Epidermal melanocyte (primary cell): Measurements from ENCODE around the gene GLYATL1.

ENCODE experiments used
- DNase-seq: peaks from one replicate; pipeline ENCODE4 v3.0.0; 2011; ENCODE audit warnings: low spot score; ENCODE audit not compliant: insufficient read length

The GLYATL1 gene

GRCh38 chr11:58939277-58939676, at the start of gene GLYATL1:
Gene GLYATL1 (plus strand): TSS chr11:58939488. CDS start chr11:58947088, 7,600 bp downstream.
- no peak for DNase-seq

DNA sequence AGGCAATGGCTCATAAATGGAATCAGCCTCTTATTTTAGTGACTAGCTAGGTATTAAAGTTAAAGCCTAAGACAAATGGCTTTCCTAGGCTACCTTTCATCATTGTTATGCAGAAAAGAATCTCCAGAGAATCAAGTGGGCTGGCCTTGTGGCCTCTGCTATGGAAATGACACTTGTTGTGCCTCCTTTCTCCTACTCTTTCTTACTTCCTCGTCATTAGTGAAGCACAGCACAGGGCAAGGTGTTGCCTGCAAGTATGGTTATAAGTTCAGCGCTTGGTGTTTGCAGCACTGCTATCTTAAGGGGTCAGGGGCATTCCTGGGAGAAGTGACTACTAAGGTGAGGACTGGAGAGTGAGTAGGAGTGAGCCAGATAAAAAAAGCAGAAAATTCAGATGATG, 45.4 kb upstream of the GLYATL1 start:
- no peak for DNase-seq

- DNase-seq = no peak
Measured at GRCh38 chr11:58898106-58898505, 41.2 kb upstream of the GLYATL1 start.

GRCh38 chr11:58900479-58901420, 38.5 kb upstream of the GLYATL1 start:
- DNase-seq = no peak

- no peak for DNase-seq
Measured at GRCh38 chr11:58902881-58903280, 36.4 kb upstream of the GLYATL1 start.

DNA sequence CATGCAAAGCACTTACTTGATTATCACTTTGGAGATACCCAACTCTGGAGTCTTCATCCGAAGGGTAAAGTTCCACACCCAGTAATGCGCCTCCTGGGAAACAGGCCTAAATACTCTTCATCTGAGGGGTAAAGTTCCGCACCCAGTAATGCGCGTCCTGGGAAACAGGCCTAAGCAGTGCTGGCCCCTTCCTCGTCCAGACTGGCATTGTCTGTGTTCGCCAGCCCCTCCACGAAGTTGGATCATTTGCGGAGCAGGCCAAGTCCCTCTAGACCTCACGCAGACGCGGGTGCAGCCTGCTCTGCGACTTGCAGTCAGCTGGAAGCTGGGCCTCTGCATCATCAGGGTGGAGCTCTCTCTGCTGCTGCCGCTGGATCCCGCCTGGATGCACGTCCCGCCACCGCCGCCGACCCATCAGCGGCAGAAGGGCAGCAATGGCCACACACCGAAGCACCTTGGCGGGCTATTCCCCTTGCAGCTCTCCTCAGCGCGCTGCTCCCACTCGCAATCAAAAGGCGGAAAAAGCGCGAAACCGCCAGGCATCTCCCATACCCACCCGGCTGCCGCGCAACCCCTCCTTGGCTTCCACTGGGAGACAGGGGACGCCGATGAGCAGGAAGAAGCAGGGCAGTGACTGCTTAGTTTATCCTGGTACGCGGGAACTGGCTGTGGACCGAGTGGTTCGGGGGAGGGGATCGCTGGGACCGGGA, 34.1 kb upstream of the GLYATL1 start:
- DNase-seq = peak; percentile 31

GRCh38 chr11:58905721-58906547, 33.4 kb upstream of the GLYATL1 start:
- peak; percentile 83 for DNase-seq

DNA sequence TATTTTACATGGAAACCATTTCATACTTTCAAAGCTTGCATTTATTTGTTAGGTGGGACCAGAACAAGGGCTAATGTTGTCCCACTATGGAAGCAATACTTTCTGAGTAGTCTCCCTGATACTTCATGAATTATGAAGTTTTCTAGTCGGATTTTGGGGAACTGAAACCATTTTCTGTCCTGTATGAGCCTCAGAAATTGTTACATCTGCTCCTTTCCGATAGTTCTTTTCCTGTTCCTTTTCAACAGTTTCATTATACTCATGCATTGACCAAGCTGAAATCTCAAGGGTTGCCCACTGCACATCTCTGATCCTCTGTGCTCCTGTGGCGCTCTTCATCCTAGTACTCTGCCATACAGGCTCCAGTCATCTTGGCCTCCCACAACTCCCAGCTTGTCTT, 31.5 kb upstream of the GLYATL1 start:
- no peak for DNase-seq

DNA sequence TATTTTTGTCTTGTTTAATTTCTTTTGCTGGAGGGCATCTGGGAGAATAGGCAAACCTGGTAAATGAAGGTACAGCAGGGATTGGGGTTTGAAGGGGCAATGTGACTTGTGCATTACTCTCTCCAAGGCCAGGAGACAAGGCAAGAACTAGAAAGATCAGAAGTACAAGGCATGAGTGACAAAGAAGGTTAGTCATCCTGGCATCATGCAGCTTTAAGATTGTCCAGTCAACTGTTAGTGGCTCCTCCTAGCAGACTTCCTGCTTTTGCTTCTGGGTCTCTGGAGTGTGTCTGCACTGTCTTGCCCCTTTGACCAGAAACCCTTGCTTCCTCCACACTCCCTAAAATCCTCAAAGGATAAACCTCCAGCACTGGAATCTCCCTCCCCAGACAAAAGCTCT, 27.2 kb upstream of the GLYATL1 start:
- DNase-seq = no peak

DNA sequence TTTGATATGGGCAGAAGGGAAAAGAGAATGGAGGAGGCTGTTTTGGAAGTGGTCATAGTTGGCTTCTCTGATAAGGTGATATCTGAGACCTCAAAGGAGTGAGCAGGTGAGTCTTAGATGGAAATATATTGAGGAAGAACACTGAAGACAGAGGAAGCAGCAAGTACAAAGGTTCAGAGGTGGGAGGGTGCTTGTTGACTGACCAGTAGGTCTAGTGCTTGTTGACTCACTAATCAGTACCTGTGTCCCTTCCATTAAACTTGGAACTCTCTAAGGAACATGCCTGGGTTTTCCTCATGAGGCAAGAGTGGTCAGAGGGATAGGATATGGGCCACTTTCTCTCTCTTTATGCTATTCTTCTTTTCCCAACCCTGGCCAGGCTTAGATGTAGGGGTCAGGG, 25.6 kb upstream of the GLYATL1 start:
- DNase-seq = no peak

- no peak for DNase-seq
Measured at GRCh38 chr11:58914821-58915543, 24.3 kb upstream of the GLYATL1 start.

DNA sequence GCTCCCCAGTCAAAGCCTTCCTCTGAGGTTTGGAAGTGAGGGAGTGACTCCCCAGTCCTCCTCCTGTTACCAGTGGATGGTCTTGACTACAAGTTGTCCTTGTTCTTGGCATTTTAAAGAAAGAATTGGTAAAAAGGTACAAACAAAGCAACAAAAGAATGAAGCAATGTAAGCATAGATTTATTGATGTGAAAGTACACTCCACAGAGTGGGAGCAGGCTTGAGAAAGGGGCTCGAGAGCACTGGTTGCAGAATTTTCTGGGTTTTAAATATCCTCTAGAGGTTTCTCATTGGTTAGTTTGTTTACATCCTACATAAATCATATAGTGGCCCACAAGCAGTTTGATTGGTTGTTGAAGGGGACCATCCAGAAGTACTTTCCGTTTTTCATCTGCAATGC, 22.7 kb upstream of the GLYATL1 start:
- DNase-seq = no peak

DNA sequence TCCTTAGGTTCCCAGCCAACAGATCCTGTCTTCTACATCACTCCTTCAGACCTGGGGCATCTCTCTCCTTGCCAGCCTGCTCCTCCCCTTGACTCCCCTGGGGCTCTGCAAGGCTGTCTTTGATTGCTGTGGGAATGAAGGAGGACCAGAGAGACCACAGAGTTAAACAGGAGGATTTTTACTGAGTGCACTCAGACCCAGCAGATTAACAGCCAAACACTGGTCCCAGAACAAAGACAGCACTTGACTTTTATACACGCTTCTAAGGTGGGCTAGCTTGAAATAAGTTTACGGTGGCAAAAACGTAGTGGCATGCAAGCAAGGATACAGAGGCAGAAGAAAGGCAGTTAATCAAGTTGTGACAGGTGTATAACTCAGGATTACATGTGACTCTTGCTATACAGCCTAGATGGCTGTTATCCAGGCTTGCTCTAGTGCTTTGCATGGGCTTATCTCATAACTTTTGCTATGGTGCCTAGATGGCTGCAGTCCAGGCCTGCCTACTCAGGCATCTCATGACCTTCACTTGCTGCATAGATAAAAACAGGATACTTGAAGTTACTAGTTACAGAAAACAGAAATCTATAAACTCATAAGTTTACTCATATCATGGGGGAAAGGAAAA, 22.0 kb upstream of the GLYATL1 start:
- no peak for DNase-seq

DNA sequence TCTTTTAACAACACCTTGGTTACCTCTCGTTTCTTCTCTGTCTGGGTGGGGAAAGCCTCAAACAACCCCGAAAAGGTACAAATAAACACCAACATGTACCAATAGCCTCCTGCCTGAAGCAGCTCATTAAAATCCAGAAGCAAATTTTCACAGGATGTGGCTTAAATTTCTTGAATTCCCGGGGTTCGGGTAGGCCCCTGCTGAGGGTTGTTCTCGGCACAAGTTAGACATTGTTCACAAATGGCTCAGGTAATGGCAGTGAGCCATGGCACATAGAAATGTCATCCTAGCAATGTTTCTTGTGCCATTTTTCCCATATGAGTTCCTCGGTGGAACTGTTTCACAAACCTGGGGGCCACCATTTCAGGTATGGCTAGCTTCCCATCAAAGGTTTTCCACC, 19.7 kb upstream of the GLYATL1 start:
- DNase-seq = no peak

DNA sequence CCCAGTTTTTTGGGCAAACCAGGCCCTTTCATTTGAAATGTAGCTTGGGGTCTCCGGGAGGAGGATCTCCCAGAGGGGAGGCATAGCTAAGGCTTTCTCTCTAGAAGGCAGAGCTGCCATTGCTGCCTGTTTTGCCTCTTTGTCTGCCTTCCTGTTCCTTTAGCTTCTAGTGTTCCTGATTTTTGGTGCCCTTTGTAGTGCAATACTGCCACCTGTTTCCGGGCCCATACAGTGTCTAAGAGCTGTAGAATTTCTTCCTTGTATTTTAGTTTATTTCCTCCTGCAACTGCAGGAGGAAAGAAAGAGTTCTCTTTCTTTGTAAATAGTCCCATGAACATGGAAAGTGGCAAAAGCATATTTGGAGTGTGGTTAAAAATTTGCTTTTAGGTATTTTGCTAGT, 19.3 kb upstream of the GLYATL1 start:
- no peak for DNase-seq

DNA sequence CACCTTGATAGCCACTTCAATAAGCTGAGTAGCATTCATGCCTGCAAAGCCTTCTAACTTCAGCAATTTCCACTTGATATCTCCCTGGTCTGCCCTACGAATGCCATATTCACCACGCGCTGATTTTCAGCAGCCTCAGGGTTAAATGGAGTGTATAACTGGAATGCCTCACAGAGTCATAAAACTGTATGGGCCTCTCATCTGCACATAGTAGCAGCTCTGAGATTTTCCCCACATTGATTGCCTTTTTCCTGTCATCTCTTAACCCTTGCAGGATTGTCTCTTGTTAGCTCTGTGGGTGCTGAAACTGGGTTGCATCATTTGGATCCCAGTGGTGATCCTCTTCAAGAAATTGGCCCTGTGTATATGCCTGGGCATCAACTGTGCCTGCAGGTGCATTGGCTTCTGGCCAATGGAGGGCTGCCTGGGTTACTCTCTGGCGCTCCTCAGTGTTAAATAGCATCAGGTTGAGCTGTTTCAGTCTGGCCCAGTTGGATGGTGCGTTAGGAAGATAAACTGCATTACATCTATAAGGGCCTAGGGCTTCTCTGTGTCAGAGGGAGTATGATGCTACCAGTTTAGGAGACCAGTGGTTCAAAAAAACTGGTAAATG, 17.4 kb upstream of the GLYATL1 start:
- no peak for DNase-seq

DNA sequence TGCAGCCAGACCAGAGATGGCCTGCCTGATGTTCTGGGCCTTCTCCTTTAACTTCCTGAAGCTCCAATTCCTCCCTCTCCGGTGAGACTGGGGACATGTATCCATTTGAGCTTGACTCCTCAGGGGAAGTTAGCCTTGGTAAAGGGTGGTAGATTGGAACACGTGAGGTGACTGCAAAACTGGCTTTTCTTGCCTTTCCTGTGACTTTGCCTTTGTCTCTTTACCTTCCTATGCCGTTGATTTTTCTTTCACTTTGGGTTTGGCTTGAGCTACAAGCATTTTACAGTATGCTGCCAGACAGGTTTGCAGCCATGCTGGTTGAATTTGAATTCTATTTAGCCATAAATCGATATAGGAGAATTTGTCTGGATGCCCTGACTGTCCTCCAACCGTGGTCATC, 16.8 kb upstream of the GLYATL1 start:
- DNase-seq = no peak

DNA sequence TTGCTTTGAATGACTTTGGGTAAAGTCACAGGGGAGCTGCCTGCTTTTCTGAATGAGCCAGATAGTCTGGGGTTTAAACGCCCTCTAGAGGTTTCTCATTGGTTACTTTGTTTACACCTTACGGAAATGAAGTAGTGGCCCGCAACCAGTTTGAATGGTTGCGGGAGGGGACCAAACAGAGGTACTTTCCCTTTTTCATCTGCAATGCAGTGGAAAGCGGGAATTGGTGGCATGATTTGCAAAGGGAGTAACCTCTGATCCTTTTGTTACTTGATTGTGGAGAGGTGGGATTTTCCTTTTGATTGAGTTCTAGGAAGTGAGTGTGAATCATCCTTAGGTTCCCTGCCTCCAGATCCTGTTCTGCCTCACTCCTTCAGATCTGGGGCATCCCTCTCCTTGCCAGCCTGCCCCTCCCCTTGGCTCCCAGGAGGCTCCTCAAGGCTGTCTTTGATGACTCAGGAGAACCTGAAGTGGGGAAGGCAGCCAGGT, 15.9 kb upstream of the GLYATL1 start:
- DNase-seq = no peak

- DNase-seq = no peak
Measured at GRCh38 chr11:58924230-58924629, 15.1 kb upstream of the GLYATL1 start.

DNA sequence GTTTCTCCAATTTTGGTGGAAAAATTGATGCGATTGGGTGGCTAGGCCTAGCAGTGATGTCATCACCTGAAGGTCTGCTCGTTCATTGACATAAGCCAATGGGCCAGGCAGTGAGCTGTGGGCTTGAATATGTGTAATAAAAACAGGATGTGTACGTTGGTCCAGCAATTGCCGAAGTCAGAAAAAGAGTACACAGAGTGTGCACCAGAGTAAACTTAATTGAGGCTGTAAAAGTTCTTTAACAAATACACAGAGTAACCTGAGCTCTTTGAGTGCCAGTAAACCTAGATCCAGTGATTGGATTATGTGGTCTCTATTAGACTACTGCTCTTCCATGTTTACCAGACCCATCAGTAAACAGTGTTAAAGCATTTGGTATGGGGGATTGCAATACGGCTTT, 13.0 kb upstream of the GLYATL1 start:
- no peak for DNase-seq
